HCEC 1CT (cell line): ENCODE results near the gene RERE.
"Not testable (repeated sequence)": the region's sequence is repeated elsewhere in the genome, so short reads cannot be mapped to it uniquely, and the experiment has no call there.

Experiments used
- DNase-seq: peaks from one replicate; pipeline ENCODE4 v3.0.0-alpha.2; 2017

The RERE gene

GRCh38 chr1:8747879-8748825 lies 69.3 kb downstream of the RERE start:
- DNase-seq = no peak

DNA sequence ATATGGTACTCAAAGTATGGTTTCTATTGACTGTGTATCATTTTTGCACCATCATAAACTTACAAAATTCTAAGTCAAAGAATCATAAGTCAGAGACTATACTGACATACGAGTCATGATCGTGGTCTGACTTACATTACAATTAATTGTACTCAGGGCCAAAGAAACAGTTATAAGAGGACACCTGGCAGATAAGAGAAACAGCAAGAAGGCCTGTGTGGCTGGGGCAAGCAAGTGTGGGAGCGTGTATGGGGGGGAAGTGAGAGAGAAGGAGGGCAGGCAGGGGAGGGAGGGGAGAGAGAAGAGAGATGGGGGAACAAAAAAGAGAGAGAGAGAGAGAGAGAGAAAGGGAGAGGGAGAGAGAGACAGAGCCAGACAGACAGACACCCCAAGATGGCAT lies 70.9 kb downstream of the RERE start:
- no peak for DNase-seq

GRCh38 chr1:8745749-8746390 lies 71.6 kb downstream of the RERE start:
- no peak for DNase-seq

GRCh38 chr1:8745346-8745745 lies 72.1 kb downstream of the RERE start:
- DNase-seq = no peak

DNA sequence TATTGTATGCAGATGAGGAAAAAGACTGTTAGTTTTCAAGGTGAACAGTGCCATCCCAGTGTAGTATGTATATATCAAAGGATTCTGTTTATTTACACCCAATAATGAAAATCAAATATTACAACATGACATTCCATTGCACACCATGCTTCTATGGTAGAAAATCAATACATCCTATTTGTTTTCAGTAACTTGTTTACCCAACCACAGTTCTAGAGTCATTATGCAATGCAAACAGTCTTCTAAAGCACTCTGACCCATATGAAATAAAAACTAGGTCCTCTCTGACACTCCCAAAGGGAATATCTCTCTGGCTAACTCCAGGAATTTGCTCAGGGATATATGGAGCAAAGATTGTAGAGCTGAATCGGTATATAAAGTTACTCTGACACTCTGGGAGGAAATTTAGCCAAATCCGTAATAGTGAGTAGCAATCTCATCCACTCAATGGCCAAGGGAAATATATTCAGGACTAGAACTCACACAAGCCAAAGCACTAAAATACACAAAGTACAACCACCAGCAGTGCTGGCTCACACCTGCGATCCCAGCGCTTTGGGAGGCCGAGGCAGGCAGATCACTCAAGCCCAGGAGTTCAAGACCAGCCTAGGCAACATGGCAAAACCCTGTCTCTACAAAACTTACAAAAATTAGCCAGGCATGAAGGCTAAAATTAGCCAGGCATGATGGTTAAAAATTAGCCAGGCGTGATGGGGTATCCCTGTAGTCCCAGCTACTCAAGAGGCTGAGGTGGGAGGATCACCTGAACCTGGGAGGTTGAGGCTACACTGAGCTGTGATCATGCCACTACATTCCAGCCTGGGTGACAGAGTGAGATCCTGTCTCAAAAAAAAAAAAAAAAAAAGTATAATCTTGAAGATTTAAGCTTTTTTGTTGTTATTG lies 75.2 kb downstream of the RERE start:
- no peak for DNase-seq

- DNase-seq = peak; percentile 92
These were observed 77.4 kb downstream of the RERE start for GRCh38 chr1:8740034-8740449.

DNA sequence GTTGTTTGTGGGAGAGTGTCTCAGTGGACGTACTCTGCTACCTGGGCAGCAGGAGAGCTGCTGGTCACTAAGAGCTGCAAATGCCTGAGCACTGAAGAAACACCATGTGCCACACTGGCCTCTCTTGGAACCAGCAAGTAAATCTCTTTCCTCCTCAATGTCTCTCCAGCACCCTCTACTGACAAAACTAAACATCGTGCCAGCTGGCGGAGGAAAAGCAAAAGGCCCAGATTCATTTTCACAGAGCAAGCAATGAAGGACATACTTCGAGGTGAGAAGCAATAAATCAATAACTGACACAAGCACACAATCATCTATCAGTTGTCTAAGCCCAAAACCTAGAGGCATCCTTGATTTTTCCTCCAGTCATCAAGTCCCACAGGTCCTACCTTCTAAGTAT lies 78.1 kb downstream of the RERE start:
- DNase-seq = no peak

GRCh38 chr1:8736927-8737326 lies 80.5 kb downstream of the RERE start:
- DNase-seq = no peak

DNA sequence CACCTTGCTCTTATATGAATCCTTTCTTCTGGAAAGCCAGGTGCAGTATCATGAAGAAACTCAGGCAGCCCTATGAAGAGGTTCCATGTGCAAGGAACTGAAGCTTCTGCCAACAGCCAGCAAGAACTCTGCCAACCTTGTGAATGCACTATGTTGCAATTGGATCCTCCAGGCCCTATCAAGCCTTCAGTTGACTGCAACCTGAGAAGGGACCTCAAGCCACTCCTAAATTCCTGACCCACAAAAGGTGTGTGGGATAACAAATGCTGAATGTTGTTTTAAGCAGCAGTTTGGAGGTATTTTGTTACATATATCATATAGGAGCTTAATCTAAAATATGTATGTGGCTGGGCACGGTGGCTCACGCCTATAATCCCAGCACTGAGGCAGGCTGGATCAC lies 84.0 kb downstream of the RERE start:
- no peak for DNase-seq

DNA sequence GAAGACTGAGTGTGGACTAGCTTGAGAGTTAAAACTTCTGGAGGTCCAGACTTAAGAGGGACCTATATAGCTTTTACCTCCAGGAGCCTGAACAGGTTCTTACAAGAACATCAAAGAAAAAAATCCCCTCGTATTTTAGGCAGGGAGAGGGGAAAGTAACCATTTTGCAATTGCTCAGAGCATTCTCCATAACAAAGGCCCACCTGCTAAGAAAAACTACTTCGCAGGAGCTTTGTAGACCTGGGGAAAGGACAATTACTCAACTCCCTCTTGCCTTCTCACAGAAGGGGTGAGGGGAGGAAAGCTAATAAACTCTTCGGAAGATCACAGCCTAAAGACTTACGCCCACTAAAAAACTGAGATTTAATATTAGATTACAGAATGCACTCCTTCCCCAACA lies 86.3 kb downstream of the RERE start:
- DNase-seq = no peak

DNA sequence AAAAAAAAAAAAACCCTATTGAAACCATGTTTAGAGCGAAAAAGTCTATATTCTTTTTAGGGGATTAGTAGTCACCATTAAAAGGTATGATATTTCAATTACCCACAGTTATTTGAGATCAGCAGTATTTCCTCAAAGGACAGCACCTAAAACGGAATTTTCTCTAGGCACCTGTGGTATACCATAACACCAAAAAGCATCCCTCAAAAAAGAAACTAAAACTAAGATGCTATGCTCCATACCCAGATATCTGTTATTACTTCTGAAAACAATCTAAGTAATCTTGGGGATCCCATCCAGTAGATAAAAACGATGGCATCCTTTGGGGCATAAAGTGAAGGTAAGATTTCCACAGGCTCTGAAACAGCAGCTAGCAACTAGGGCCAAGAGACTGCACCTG lies 89.0 kb downstream of the RERE start:
- DNase-seq = no peak

- DNase-seq = no peak
These were observed 89.6 kb downstream of the RERE start for GRCh38 chr1:8727809-8728213.

DNA sequence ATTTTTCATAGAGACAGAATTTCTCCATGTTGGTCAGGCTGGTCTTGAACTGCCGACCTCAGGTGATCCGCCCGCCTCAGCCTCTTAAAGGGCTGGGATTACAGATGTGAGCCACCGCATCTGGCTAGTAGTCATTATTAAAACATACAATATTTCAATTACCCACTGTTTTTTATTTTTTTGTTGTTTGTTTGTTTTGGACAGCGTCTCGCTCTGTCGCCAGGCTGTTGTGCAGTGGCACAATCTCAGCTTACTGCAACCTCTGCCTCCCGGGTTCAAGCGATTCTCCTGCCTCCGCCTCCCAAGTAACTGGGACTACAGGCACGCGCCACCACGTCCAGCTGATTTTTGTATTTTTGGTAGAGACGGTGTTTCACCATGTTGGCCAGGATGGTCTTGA lies 90.1 kb downstream of the RERE start:
- DNase-seq = not testable (repeated sequence)

DNA sequence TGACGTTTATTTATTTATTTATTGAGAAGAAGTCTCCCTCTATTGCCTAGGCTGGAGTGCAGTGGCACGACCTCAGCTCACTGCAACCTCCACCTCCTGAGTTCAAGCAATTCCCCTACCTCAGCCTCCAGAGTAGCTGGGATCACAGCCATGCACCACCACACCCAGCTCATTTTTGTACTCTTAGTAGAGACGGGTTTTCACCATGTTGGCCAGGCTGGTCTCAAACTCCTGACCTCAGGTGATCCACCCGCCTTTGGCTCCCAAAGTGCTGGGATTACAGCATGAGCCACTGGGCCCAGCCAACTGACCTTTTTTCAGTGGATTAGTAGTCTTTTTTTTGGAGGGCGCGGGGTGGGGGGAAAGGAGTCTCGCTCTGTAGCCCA lies 90.6 kb downstream of the RERE start:
- not testable (repeated sequence) for DNase-seq

DNA sequence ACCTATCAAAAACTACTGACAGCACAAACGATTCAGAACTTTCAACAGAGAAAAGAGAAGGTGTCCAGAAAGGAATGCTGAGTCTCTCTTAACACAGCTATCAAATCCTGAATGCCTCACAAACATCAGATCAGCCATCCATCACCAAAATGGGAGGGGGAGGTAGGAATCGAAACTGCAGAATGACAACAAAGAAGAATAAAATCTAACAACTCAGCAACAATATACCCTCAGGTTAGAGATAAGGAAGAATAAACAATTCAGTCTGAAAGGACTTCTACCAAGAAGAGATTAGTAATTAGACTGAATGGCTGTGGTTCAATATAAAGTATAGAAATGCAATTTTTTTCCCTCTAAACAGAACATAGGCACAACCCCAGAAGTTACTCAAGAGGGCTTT lies 94.4 kb downstream of the RERE start:
- no peak for DNase-seq

DNA sequence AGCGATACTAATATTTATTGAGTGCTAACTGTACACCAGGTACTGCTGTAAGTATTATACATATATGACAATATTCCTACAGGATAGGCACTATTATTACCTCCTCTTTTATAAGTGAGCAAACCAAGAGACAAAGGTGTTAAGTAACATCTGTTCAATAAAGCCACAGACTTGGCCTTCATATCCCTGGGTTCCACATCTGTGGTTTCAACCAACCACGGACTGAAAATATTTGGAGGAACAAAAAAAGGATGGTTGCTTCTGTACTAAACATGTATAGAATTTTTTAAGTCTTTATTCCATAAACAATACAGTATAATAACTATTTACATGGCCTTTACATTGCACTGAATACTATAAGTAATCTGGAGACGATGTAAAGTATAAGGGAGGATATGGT lies 95.1 kb downstream of the RERE start:
- DNase-seq = no peak

DNA sequence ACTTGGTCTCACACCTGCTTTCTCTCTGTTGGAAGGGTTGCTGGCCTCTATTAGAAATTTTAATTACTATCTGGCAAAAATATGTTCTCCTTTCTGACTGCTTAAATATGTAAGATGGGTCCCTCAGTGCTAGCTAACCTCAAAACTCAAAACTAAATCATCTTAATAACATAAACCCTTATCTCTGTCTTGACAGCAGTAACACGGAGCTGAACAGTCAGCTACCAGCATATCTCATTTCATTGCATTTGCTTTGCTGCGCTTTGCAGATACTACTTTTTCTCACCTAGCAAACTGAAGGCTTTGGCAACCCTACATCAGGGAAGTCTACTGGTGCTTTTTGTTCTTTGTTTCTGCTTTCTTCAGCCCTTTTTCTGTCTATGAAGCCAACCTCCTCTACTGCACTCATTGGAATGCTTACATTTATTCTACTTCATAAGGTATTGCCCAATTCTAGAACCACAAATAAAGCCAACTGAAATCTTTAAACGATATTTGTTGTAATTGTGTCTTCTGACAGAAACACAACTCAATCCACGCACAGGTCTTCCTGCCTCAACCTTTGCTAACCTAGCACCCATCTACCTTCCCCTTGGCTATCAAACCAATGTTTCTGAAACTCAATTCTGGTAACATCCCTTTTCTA lies 95.6 kb downstream of the RERE start:
- DNase-seq = no peak

DNA sequence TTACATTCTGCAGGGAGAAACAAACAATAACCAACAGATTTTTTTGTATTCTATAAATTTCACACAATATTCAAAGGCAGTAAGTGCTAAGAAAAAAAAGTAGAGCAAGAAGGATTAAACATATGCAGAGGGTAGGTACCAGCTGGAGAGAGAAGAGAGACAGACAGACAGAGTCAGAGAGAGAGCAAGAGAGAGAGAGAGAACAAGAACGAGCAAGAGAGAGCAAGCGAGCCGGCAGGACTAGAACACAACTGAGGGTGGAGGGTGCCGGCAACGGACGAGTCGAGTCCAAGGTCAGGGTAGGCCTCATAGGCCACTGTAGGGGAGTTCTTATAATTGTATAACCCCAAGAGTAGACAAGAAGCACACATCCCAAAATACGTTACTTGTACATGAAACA lies 97.1 kb downstream of the RERE start:
- no peak for DNase-seq

DNA sequence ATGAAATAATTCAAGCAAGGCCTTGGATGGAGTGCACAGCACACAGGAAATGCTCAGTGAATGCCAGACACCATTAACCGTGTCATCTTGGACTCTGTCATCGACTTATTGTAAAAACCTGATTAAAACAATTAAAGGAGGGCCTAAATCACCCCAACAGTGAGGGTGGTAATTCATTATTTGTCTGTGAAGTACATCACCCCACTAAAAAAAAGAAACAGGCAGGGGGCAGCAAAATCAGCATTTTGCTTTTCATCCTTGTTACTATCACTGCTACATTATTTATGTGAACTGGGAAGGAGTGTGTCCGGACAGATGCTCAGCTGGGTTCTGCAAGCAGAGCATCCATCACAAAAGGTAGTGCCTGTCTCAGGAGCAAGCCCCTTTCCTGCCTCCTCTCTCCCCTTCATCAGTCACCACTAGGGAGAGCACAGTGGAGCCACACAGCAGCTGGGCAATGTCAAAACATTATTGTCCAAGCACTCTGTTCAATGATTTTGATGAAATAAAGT lies 98.5 kb downstream of the RERE start:
- no peak for DNase-seq

DNA sequence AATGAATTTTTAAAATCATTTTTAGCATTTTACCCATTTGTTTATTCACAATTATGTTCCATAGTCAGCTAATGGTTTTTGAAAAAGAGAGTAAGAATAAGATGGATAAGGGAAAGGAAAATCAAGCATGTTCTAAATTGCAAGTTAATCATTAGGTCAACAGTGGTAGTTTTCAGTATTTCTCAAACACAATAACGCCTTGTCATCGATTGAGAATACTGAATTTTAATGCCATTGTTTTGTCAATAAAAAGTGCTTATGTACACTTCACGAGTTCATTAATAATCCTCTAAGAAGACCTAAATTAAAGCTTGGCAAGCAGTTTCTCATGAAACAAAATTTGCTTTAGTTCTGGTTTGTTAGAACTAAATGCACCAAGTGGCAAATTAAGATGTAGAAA lies 100.3 kb downstream of the RERE start:
- DNase-seq = no peak

DNA sequence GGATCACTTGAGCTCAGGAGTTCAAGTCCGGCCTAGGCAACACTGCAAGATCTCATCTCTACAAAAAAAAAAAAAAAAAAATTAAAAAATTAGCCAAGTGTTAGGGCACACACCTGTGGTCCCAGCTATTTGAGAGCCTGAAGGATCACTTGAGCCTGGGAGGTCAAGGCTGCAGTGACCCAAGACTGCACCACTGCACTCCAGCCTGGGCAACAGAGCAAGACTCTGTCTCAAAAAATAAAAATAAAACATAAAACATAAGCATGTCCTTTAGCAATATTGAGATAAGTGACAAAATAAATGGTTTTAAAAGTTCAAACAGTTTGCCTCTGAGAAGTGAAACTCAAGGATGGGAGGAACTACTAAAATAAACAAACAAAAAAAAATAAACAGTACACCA lies 101.2 kb downstream of the RERE start:
- no peak for DNase-seq

GRCh38 chr1:8714173-8714572 lies 103.3 kb downstream of the RERE start:
- no peak for DNase-seq
